Measurements from ENCODE around the gene ZNF837.

DNA sequence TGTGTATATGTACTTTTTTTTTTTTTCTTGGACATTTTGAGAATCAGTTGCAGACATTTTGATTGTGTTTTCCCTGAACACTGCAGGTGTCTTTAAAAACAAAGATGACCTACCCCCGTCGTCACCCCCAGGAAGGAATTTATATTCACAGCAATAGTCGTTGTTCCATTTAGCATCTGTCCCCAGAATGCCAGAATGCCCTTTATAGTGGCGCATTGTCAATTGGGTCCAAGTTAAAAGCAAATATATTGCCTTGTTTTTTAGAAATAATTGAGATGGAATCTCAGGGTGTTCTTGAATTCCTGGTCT lies 12.8 kb upstream of the ZNF837 start:
- no peak for TF ChIP-seq EZH2phosphoT487 (IDR thresholded peaks at IDR 0.05; ENCODE audit: low read depth)
- TF ChIP-seq, protein P1, sequence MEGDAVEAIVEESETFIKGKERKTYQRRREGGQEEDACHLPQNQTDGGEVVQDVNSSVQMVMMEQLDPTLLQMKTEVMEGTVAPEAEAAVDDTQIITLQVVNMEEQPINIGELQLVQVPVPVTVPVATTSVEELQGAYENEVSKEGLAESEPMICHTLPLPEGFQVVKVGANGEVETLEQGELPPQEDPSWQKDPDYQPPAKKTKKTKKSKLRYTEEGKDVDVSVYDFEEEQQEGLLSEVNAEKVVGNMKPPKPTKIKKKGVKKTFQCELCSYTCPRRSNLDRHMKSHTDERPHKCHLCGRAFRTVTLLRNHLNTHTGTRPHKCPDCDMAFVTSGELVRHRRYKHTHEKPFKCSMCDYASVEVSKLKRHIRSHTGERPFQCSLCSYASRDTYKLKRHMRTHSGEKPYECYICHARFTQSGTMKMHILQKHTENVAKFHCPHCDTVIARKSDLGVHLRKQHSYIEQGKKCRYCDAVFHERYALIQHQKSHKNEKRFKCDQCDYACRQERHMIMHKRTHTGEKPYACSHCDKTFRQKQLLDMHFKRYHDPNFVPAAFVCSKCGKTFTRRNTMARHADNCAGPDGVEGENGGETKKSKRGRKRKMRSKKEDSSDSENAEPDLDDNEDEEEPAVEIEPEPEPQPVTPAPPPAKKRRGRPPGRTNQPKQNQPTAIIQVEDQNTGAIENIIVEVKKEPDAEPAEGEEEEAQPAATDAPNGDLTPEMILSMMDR (IDR thresholded peaks at IDR 0.05; ENCODE audit: low read depth, low read length): no peak
